H1 (cell line): ENCODE measurements around the gene NKAIN2.

Experiments used
- CHD2 ChIP-seq: IDR thresholded peaks from 2 replicates; pipeline ENCODE4 v1.6.1; 2012; ENCODE audit warnings: low read length, improper control_type of control experiment
- CTCF ChIP-seq, 3 experiments: IDR thresholded peaks; 1 replicate in 2 of 3; 2 replicates in 1 of 3; pipeline versions ENCODE4 v1.5.1 to v1.6.1; 2011; ENCODE audit warnings: low read length in 3 of 3, mild to moderate bottlenecking in 3 of 3, inconsistent platforms in 2 of 3, low read depth in 1 of 3, moderate library complexity in 1 of 3; ENCODE audit not compliant: insufficient read depth in 1 of 3; ENCODE audit errors: control extremely low read depth in 1 of 3
- JUN ChIP-seq: IDR thresholded peaks from 2 replicates; pipeline ENCODE4 v1.6.1; 2011; ENCODE audit warnings: low read depth, mild to moderate bottlenecking, improper control_type of control experiment, low read length

DNA sequence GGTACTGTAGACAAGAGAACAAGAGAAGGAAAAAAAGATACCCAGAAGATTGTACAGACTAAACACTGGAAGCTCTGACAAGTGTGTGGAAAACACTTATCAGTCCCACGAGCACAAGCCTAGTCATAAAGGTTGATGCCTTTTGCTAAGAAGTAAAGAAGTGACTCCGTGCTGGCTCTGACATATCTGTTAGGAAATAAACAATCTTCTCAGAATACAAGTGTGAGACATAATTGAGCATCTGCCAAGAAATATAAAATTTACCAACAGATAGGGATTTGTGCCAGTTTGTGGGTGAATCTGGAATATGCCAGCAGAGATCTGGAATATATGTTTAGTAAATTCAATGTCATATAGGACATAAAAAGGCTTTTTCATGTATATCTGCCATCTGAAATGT is 899.9 kb downstream of the NKAIN2 start:
- TF ChIP-seq CHD2: no peak
- no peak for TF ChIP-seq CTCF (IDR thresholded peaks at IDR 0.05; ENCODE audit: control extremely low read depth in 1 of 3, insufficient read depth in 1 of 3, low read depth in 1 of 3, low read length in 3 of 3)
- TF ChIP-seq JUN: no peak
